Endothelial cell of hepatic sinusoid (primary cell): ENCODE data around the gene CNRIP1.
"Not testable (repeated sequence)": the region's sequence is repeated elsewhere in the genome, so short reads cannot be mapped to it uniquely, and the experiment has no call there.

Experiments
- in situ Hi-C: cut with HindIII; loops from 2 replicates; pipeline ENCODE4 v1.10.0; 2017; ENCODE audit warnings: low sequenced_read_pairs

CNRIP1 gene

GRCh38 chr2:68319398-68320117 is at the start of gene CNRIP1:
TSS of gene CNRIP1 (minus strand) at chr2:68319949. CDS start at chr2:68319400, 549 bp downstream.
- in situ Hi-C loops = no loop called here

- in situ Hi-C loops = no loop called here
These were observed 49.6 kb upstream of the CNRIP1 start for GRCh38 chr2:68369337-68369734.

- in situ Hi-C loops = no loop called here
These were observed 49.0 kb upstream of the CNRIP1 start for GRCh38 chr2:68368654-68369336.

GRCh38 chr2:68367953-68368653 is 48.4 kb upstream of the CNRIP1 start:
- in situ Hi-C loops = no loop called here

GRCh38 chr2:68366083-68366560 is 46.4 kb upstream of the CNRIP1 start:
- in situ Hi-C loops = no loop called here

- in situ Hi-C loops = no loop called here
These were observed 45.3 kb upstream of the CNRIP1 start, which contains the start of gene PLEK for GRCh38 chr2:68365087-68365486. TSS of gene PLEK (plus strand) at chr2:68365282. CDS start at chr2:68365352, 70 bp downstream.

GRCh38 chr2:68363721-68364120 is 44.0 kb upstream of the CNRIP1 start:
- in situ Hi-C loops = no loop called here

GRCh38 chr2:68362749-68363148 is 43.0 kb upstream of the CNRIP1 start:
- in situ Hi-C loops = no loop called here

GRCh38 chr2:68362069-68362468 is 42.3 kb upstream of the CNRIP1 start:
- in situ Hi-C loops = no loop called here

- in situ Hi-C loops = no loop called here
These were observed 40.1 kb upstream of the CNRIP1 start for GRCh38 chr2:68359889-68360288.

- in situ Hi-C loops = no loop called here
These were observed 38.0 kb upstream of the CNRIP1 start for GRCh38 chr2:68357605-68358337.

GRCh38 chr2:68356599-68357239 is 37.0 kb upstream of the CNRIP1 start:
- in situ Hi-C loops = no loop called here

GRCh38 chr2:68352651-68353391 is 33.1 kb upstream of the CNRIP1 start:
- in situ Hi-C loops = no loop called here

GRCh38 chr2:68351997-68352396 is 32.2 kb upstream of the CNRIP1 start:
- in situ Hi-C loops = no loop called here

GRCh38 chr2:68349091-68349490 is 29.3 kb upstream of the CNRIP1 start:
- in situ Hi-C loops = not testable (repeated sequence)

- in situ Hi-C loops = no loop called here
These were observed 25.6 kb upstream of the CNRIP1 start for GRCh38 chr2:68345129-68345875.

GRCh38 chr2:68344031-68344430 is 24.3 kb upstream of the CNRIP1 start:
- in situ Hi-C loops = loop anchor here (5.0 kb wide), 1 partner anchor 48 kb away; no protein-coding TSS in a partner anchor

GRCh38 chr2:68342470-68342869 is 22.7 kb upstream of the CNRIP1 start:
- in situ Hi-C loops = loop anchor here (5.0 kb wide), 1 partner anchor 50 kb away; no protein-coding TSS in a partner anchor

- in situ Hi-C loops = loop anchor here (5.0 kb wide), 1 partner anchor 51 kb away; no protein-coding TSS in a partner anchor
These were observed 21.8 kb upstream of the CNRIP1 start for GRCh38 chr2:68341583-68341982.
